Adrenal gland (tissue), 12 donors: ENCODE measurements around the gene EPHB1. TPM values are rescaled to one million over a fixed set of nuclear protein-coding genes. Genes with fewer than 3 reads are reported as not detected.

Source experiments
- DNase-seq, 7 donors: peaks; one replicate each; pipeline ENCODE4 v3.0.0-alpha.2; 2019 to 2020
- H3K27ac ChIP-seq, 5 donors: fragments of 200-600 bp; sonication (generic) in 4 of 5; 1 replicate in 3 of 5; 2 replicates in 2 of 5; pipeline versions ENCODE4 v1.5.1 to v1.8.0; 2016 to 2020; ENCODE audit warnings: mild to moderate bottlenecking in 1 of 5
- H3K27me3 ChIP-seq: fragments of 200-600 bp; 2 replicates; pipeline ENCODE4 v1.8.0; 2021
- H3K36me3 ChIP-seq, 2 donors: fragments of 200-600 bp; replicated peaks in 1 of 2; 1 replicate in 1 of 2; 2 replicates in 1 of 2; pipeline versions ENCODE4 v1.5.1 to v1.8.0; 2018 to 2022
- H3K4me1 ChIP-seq, 2 donors: fragments of 200-600 bp; replicated peaks in 1 of 2; 1 replicate in 1 of 2; 2 replicates in 1 of 2; pipeline versions ENCODE4 v1.5.1 to v1.8.0; 2018 to 2021
- H3K4me3 ChIP-seq, 4 donors: fragments of 200-600 bp; sonication (generic) in 3 of 4; one replicate each; pipeline ENCODE4 v1.5.1; 2016 to 2018
- H3K9me3 ChIP-seq, 3 donors: fragments of 200-600 bp; sonication (generic) in 1 of 3; replicated peaks in 1 of 3; 1 replicate in 2 of 3; 2 replicates in 1 of 3; pipeline versions ENCODE4 v1.5.1 to v1.8.0; 2016 to 2021
- POLR2A ChIP-seq, 2 donors: fragments of 450-650 bp; IDR thresholded peaks; one replicate each; pipeline ENCODE4 v1.6.1; 2017; ENCODE audit warnings: antibody characterized with exemption in 2 of 2, mild to moderate bottlenecking in 2 of 2, moderate library complexity in 1 of 2
- WGBS, 4 donors: extraction: QIAGEN DNeasy Blood & Tissue Kit in 2 of 4; methylation state at CpG; one replicate each; pipeline versions ENCODE4 v1.1.5 to v1.1.7; 2013 to 2017; 5-methylcytosine and 5-hydroxymethylcytosine counted together
- intact Hi-C, 2 donors: fragments of 100-400 bp; cut with DNase I; formaldehyde crosslinking; loops; one replicate each; pipeline versions ENCODE4 v1.14.1 to v1.15.0; 2022 to 2023
- polyA plus RNA-seq, 3 donors: library from polyadenylated mRNA; stranded (reverse); fragments of 200-250 nt in 2 of 3; fragments of 350-450 nt in 1 of 3; fragmentation: Illumina TruSeq in 1 of 3; extraction: RNeasy Lipid Tissue Mini Kit (QIAGEN cat#74804) in 1 of 3; gene quantifications; one replicate each; pipeline ENCODE4 v1.2.3, GENCODE V29; 2013 to 2014
- total RNA-seq, 9 donors: library from RNA; depleted of rRNA in 4 of 9; stranded (reverse); fragments of >200 nt in 4 of 9; fragments of 120-200 nt in 1 of 9; fragmentation: NEBNext Ultra II Directional in 1 of 9; extraction: Animal tissue kit (Norgen Biotek cat#: 25700) in 1 of 9; gene quantifications; one replicate each; pipeline versions ENCODE4 v1.1.0 to v1.2.4, GENCODE V29; 2013 to 2023
- TF ChIP-seq, protein P1 (sequence below), 6 experiments: fragments of 450-650 bp in 4 of 6; fragments of 200-600 bp in 2 of 6; sonication (generic) in 1 of 6; IDR thresholded peaks; 1 replicate in 5 of 6; 2 replicates in 1 of 6; pipeline versions ENCODE4 v1.5.1 to v1.8.0; 2016 to 2021; ENCODE audit warnings: antibody characterized with exemption in 6 of 6, mild to moderate bottlenecking in 2 of 6, moderate library complexity in 1 of 6
- donor health status: healthy with polysubstance abuse.
- donor health status: Bipolar disorder and iron deficiency.
- donor health status: DM: yes; HTN: yes; CAD: no.
- donor health status: DM: no; HTN: no; CAD: no.
- donor health status: DM: no; HTN: no; CAD: no.
- donor health status: DM: yes; HTN: yes; CAD: no.

Gene EPHB1
- total and polyA plus RNA-seq, 12 donors, result 0.10 to 3.4 (median 0.98) TPM

DNA sequence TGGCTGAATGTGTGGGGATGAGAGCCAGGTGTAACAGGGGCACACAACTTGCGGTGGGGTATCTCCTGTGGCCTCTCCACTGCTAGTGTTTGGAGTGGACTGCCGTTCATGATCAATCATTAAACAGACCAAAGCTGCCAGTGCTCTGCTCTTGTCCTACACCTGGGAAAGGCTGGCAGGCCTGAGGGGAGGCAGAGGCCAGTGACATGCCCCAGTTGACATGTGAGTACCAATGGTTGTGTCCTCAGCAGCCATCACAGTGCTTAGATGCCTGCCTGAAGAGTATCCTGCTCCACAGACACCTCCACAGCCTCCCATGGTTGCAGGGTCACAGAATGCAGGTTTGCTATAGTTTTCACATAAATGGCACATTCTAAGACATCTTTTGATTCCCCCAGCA is 348.4 kb downstream of the EPHB1 start:
- no peaks in the 10 kb centered on the region for H3K4me1 ChIP-seq
- no peaks in the 10 kb centered on the region for H3K9me3 ChIP-seq
- DNase-seq, result no peak
- WGBS, 4 donors, result 80 to 90% (median 84%) methylated on average over 1 to 2 of the region's 2 CpGs
- no peak overlapping the region for H3K4me3 ChIP-seq
- H3K27ac ChIP-seq, result no peak overlapping the region
- TF ChIP-seq POLR2A (IDR thresholded peaks at IDR 0.05), result no peak
- TF ChIP-seq, protein P1, sequence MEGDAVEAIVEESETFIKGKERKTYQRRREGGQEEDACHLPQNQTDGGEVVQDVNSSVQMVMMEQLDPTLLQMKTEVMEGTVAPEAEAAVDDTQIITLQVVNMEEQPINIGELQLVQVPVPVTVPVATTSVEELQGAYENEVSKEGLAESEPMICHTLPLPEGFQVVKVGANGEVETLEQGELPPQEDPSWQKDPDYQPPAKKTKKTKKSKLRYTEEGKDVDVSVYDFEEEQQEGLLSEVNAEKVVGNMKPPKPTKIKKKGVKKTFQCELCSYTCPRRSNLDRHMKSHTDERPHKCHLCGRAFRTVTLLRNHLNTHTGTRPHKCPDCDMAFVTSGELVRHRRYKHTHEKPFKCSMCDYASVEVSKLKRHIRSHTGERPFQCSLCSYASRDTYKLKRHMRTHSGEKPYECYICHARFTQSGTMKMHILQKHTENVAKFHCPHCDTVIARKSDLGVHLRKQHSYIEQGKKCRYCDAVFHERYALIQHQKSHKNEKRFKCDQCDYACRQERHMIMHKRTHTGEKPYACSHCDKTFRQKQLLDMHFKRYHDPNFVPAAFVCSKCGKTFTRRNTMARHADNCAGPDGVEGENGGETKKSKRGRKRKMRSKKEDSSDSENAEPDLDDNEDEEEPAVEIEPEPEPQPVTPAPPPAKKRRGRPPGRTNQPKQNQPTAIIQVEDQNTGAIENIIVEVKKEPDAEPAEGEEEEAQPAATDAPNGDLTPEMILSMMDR (IDR thresholded peaks at IDR 0.05), result no peak
- no peaks in the 10 kb centered on the region for H3K27me3 ChIP-seq
- intact Hi-C loops, result no loop called here
- H3K36me3 ChIP-seq, result no peaks in the 10 kb centered on the region

DNA sequence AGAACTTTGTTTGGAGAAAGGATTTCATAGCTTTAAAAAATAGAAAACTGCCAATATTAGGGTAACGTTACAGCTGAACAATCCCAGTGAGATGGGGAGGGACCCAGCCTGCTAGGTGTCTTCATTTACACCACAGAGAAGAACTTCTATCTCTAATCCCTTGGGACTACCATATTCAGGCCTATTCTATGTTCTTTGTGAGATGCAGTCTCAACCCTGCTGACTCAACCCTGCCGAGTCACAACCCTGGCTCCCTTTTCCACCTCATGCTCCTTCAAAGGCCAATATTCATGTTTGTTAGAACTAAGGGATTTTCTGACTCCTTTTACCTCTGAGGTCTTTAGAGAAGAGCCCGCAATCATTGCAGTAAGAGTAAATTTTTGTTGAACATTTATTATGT is 350.5 kb downstream of the EPHB1 start:
- Histone ChIP-seq H3K9me3 (no peaks in the 10 kb centered on the region), H3K4me1 (no peaks in the 10 kb centered on the region), H3K27me3 (no peaks in the 10 kb centered on the region), H3K27ac (no peak overlapping the region), H3K4me3 (no peak overlapping the region), H3K36me3 (no peaks in the 10 kb centered on the region)
- WGBS, 4 donors, result 88 to 90% (median 89%) methylated on average over 3 of the region's 3 CpGs
- intact Hi-C loops, result no loop called here
- TF ChIP-seq POLR2A (IDR thresholded peaks at IDR 0.05), result no peak
- TF ChIP-seq, protein P1 (IDR thresholded peaks at IDR 0.05), result no peak
- no peak for DNase-seq

DNA sequence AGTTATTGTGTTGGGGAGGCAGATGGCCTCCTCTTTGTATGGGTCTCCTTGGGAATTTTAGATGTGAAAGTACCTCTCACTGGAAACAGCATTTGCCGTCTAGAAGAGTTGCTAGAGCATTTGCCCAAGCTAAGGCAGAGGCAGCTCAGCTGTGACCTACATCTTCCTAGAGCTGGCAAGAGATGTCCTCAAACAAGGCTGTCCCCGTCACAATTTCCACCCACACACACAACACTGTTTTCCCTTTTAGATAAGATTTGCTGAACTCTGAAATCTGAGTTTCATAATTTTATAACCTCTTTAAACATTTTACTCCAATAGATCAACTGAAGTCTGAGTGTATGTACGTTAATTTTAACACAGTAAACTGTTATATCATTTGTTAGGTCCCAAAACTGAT is 352.6 kb downstream of the EPHB1 start:
- DNase-seq, result peak in 6 of 7 donors; percentile 37 to 77 (median 46)
- Histone ChIP-seq H3K4me1 (no peaks in the 10 kb centered on the region), H3K4me3 (no peak overlapping the region), H3K36me3 (no peaks in the 10 kb centered on the region), H3K27ac (peak overlapping the region in 1 of 5 donors; percentile 65), H3K27me3 (no peaks in the 10 kb centered on the region), H3K9me3 (no peaks in the 10 kb centered on the region)
- intact Hi-C loops, result no loop called here
- no peak for TF ChIP-seq POLR2A (IDR thresholded peaks at IDR 0.05)
- TF ChIP-seq, protein P1 (IDR thresholded peaks at IDR 0.05), result no peak
- 30 to 46% (median 40%) methylated on average over 3 of the region's 3 CpGs for WGBS, 4 donors

DNA sequence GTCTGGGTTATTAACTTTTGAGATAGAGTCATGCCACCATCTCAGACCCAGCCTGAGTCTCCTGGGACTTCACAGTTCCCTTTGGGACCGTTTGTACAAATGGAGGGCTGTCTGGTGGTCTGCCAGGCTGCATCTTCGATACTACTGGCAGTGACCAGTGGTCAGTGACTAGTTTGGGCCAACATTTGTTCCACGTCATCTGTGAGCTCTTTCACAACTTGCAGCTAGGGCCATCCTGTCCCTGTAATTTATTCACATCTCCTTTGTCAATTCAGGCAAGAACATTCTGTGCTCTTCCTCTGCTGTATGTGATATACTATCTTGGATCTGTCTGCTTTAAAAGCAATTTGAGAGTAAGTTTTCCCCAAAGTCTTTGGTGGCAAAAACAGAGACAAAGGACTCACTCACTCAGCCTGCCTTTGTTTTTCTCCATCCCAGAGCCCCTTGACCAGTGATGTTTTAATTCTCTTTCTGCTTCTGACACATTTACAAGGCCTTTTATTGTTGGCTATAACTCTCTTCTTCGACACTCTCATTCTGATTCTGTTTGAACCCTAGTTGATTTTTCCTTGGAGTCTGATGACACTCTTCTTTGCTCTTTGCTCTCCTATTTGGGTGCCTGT is 353.4 kb downstream of the EPHB1 start:
- Histone ChIP-seq H3K27me3 (no peaks in the 10 kb centered on the region), H3K4me3 (no peak overlapping the region), H3K4me1 (no peaks in the 10 kb centered on the region), H3K36me3 (no peaks in the 10 kb centered on the region), H3K9me3 (no peaks in the 10 kb centered on the region), H3K27ac (peak overlapping the region in 2 of 5 donors; percentile 42 to 65)
- TF ChIP-seq POLR2A (IDR thresholded peaks at IDR 0.05), result no peak
- TF ChIP-seq, protein P1 (IDR thresholded peaks at IDR 0.05), result no peak
- peak in 6 of 7 donors; percentile 48 to 84 (median 56) for DNase-seq
- intact Hi-C loops, result no loop called here
- 19 to 50% (median 37%) methylated on average over 4 of the region's 4 CpGs for WGBS, 4 donors
